GM13977 (cell line): ENCODE data around the gene GRIN3B.
A peak's percentile ranks its signal among the peaks of the same experiment; 100 is the strongest.
"Not testable (repeated sequence)": the region's sequence is repeated elsewhere in the genome, so short reads cannot be mapped to it uniquely, and the experiment has no call there.

Experiments used
- DNase-seq: peaks from one replicate; pipeline ENCODE4 v3.0.0; 2012; ENCODE audit warnings: low spot score
- in situ Hi-C: fragments of 300-500 bp; cut with MboI; formaldehyde crosslinking; loops from one replicate; pipeline ENCODE4 v1.12.0; 2022; ENCODE audit warnings: low sequenced_read_pairs, low pct_unique_long_range_greater_than_20kb, mixed read lengths, inconsistent platforms; ENCODE audit not compliant: unreplicated experiment
- TF ChIP-seq, protein P1 (sequence below): IDR thresholded peaks from 2 replicates; pipeline ENCODE4 v1.5.1; 2012; ENCODE audit warnings: mild to moderate bottlenecking, control low read depth; ENCODE audit not compliant: insufficient read depth; ENCODE audit errors: extremely low read depth, missing control alignments

Gene GRIN3B

GRCh38 chr19:1020868-1021425 is 20.7 kb downstream of the GRIN3B start, which contains the start of gene TMEM259:
TMEM259 (minus strand) TSS chr19:1021123; CDS start chr19:1020996, 127 bp downstream.
- TF ChIP-seq, protein P1, sequence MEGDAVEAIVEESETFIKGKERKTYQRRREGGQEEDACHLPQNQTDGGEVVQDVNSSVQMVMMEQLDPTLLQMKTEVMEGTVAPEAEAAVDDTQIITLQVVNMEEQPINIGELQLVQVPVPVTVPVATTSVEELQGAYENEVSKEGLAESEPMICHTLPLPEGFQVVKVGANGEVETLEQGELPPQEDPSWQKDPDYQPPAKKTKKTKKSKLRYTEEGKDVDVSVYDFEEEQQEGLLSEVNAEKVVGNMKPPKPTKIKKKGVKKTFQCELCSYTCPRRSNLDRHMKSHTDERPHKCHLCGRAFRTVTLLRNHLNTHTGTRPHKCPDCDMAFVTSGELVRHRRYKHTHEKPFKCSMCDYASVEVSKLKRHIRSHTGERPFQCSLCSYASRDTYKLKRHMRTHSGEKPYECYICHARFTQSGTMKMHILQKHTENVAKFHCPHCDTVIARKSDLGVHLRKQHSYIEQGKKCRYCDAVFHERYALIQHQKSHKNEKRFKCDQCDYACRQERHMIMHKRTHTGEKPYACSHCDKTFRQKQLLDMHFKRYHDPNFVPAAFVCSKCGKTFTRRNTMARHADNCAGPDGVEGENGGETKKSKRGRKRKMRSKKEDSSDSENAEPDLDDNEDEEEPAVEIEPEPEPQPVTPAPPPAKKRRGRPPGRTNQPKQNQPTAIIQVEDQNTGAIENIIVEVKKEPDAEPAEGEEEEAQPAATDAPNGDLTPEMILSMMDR, result no peak
- DNase-seq, result peak; percentile 100
- in situ Hi-C loops, result no loop called here

GRCh38 chr19:1023883-1024188 is 23.6 kb downstream of the GRIN3B start:
- DNase-seq, in situ Hi-C loops: not testable (repeated sequence)

GRCh38 chr19:1025080-1025479 is 24.9 kb downstream of the GRIN3B start:
- in situ Hi-C loops, DNase-seq: not testable (repeated sequence)

DNA sequence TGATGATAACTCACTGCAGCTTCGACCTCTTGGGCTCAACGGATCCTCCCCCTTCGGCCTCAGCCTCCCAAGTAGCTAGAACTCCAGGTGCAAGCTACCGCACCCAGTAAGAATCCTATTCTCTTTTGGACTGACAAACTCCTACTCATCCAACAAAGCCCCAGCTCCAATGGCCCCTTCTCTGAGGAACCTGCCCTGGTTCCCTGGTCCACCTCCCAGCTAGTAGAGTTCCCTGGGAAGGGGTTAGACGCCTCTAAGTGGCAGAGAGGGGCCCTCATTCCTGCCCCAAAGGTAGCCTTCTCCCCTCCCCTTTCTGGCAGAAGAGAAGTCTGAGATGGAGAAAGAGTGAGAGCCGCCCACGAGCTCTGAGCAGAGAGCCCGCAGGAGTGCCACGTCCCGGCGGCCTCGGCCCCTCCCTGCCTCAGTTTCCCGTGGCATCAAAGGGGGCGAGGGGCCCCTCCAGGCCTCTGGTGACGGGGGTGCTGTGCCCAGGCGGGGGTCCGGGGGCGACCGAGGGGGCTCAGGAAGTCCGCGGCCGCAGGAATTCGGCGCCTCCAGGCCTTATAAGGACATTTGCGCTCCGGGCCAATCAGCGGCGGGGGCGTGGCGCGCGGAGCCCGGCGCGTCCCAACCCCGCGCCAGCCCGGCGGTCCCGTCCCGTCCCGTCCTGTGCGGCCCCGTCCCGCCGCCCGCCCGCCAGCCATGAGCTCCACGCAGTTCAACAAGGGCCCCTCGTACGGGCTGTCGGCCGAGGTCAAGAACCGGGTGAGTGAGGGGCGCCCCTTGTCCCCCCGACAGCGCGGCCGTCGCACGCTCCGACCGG is 26.0 kb downstream of the GRIN3B start, which contains the start of gene CNN2:
CNN2 (plus strand) TSS at position 649 of the 823 bp plus-strand sequence; CDS start at position 703, 54 bp downstream.
- TF ChIP-seq, protein P1, result no peak
- in situ Hi-C loops, result no loop called here
- DNase-seq, result peak; percentile 92

DNA sequence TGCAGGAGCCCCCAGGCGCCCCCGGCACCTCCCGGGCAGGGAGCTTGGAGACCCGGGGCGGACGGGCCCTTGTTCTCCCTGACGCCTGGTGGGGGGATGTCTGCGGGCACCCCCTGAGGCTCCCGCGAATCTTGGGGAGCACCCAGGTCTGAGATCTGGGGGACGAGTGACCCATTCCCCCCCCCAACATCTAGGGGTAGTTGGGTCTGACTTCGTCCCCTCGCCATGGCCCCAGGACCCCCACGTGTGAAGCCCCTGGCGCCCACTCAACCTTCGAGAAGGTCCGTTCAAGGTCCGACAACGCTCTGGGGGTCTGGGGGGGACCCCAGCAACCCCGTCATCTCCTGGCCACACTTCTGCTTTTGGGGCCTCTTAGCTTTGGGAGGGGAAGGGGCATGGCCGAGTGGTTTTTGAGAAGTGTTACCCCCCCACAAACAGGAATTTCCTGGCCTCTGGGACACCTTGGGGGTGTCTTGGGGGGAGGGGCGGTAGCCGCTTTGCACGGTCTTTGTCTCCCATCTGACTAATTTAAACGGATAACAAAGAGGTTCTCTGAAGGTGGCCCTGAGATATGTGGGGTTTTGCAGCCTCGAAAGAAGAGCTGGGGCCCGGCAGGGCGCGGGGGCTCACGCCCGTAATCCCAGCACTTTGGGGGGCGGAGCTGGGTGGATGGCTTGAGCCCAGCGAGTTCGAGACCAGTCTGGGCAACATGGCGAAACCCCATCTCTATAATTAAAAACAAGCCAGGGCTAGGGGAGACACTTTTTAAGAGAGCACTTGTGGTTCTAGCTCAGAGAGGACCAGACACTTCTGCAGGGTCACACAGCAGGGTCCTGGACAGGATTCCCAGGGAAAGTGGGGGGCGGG is 26.8 kb downstream of the GRIN3B start:
- no peak for DNase-seq
- TF ChIP-seq, protein P1, result no peak
- in situ Hi-C loops, result no loop called here

GRCh38 chr19:1027650-1028061 is 27.4 kb downstream of the GRIN3B start:
- TF ChIP-seq, protein P1, result no peak
- peak; percentile 56 for DNase-seq
- in situ Hi-C loops, result no loop called here

DNA sequence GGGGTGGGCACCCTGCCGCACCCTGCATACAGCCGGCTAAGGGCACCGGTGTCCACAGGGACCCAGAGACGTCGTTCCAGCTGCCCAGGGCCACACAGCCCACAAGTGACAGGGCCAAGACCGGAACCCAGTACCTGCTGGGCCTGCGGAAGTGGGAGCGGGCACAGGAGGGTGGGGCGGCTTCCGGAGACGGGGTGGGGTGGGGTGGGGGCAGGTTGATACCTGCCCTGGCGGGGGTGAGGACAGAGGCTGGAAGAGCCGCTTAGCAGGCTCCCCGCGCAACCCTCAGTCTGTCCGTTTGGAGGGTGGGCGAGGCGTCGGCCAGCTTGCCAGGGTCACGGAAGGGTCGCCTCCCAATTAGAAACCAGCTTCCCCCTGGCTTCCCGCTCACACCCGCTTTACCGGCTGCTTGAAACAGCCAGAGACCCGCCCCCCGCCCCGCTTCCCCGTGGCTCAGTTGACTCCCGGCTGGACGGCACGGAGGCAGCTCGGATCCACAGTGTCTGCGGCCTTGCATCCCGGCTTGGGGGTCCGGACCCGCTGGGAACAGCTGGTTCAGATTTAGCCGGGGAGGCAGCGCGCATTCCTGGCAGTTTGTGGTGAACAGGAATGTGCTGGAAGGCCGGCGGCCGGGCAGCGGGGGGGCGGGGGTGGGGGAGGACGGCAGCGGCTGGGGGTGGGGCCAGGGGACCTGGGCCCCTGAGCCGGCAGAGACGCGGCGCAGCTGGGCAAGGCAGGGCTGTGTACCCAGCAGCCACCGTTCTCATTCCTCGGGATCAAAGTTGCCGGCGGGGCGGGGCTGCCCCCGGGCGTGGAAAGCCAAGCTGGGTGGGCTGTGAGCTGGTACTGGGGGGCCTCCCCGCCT is 28.1 kb downstream of the GRIN3B start:
- TF ChIP-seq, protein P1, result no peak
- peak; percentile 80 for DNase-seq
- in situ Hi-C loops, result no loop called here
